Spleen (tissue), 7 donors: Measurements from ENCODE around the gene UPF2.

Source experiments
- CTCF ChIP-seq, 11 experiments: fragments of 200-600 bp in 7 of 11; fragments of 450-650 bp in 4 of 11; sonication (generic) in 4 of 11; IDR thresholded peaks in 8 of 11; conservative IDR thresholded peaks in 3 of 11; 1 replicate in 7 of 11; 2 replicates in 4 of 11; pipeline versions ENCODE4 v1.4.0 to v1.8.0; 2016 to 2021; ENCODE audit warnings: antibody characterized with exemption in 11 of 11, inconsistent platforms in 4 of 11, mild to moderate bottlenecking in 1 of 11
- POLR2A ChIP-seq, 3 donors: fragments of 450-650 bp; IDR thresholded peaks; one replicate each; pipeline ENCODE4 v1.5.1; 2017; ENCODE audit warnings: antibody characterized with exemption in 3 of 3, mild to moderate bottlenecking in 1 of 3
- donor health status: DM: no; HTN: no; CAD: no; lungs with moderate emphysema.
- donor health status: DM: no; HTN: no; CAD: no.
- donor health status: DM: no; HTN: no; CAD: no.

DNA sequence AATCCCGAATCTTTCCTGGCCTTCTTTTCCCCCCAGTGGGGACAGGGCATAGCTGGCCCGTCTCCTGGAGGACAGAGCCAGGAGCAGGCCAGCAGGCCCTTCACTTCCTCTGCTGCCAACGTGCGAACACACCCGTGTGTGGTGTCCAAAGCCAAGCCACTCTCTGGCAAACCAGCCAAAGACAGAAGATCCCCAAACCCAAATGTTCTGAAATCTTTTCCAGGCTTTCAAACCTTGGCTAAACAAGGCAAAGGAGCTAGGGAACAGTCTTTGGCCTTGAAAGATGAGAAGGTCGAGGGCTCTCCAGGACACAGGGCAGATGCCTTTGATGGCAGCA lies 156.5 kb downstream of the UPF2 start:
- TF ChIP-seq CTCF (IDR thresholded peaks at IDR 0.05 in 8 of 11, conservative IDR thresholded peaks at IDR 0.05 in 3 of 11) = no peak
- TF ChIP-seq POLR2A (IDR thresholded peaks at IDR 0.05) = no peak
